GM21423 (cell line): ENCODE measurements around the gene MMP25.

Experiments used
- ATAC-seq: cut with Tn5 transposase; IDR thresholded peaks from one replicate; pipeline ENCODE4 v1.9.1; 2021; ENCODE audit warnings: mild to moderate bottlenecking, moderate library complexity; ENCODE audit not compliant: unreplicated experiment

The MMP25 gene

GRCh38 chr16:3089717-3090592 is 43.6 kb downstream of the MMP25 start:
- no peak for ATAC-seq

- no peak for ATAC-seq
Measured at GRCh38 chr16:3091551-3091950, 45.2 kb downstream of the MMP25 start.

GRCh38 chr16:3092501-3092941 is 46.2 kb downstream of the MMP25 start:
- ATAC-seq: no peak

GRCh38 chr16:3094289-3095027 is 48.1 kb downstream of the MMP25 start:
- no peak for ATAC-seq

- peak; percentile 66 for ATAC-seq
Measured at GRCh38 chr16:3095869-3096268, 49.5 kb downstream of the MMP25 start.

- no peak for ATAC-seq
Measured at GRCh38 chr16:3096362-3096761, 50.0 kb downstream of the MMP25 start.

- ATAC-seq: no peak
Measured at GRCh38 chr16:3097266-3097665, 50.9 kb downstream of the MMP25 start.

GRCh38 chr16:3098459-3099394 is 52.4 kb downstream of the MMP25 start, which contains the start of gene ZSCAN10:
Gene ZSCAN10, minus strand, starts transcription at chr16:3099294. Its CDS starts 6,357 bp downstream, at chr16:3092937.
- ATAC-seq: no peak

- ATAC-seq: no peak
Measured at GRCh38 chr16:3099395-3099731, 53.0 kb downstream of the MMP25 start.

- peak; percentile 61 for ATAC-seq
Measured at GRCh38 chr16:3099732-3100499, 53.6 kb downstream of the MMP25 start.

- ATAC-seq: no peak
Measured at GRCh38 chr16:3101018-3101840, 54.9 kb downstream of the MMP25 start.

GRCh38 chr16:3101841-3102470 is 55.6 kb downstream of the MMP25 start:
- ATAC-seq: no peak

GRCh38 chr16:3106205-3106928 is 60.0 kb downstream of the MMP25 start:
- peak; percentile 87 for ATAC-seq
